GM21619 (cell line): ENCODE measurements around the gene PTPRJ.

Source experiments
- ATAC-seq: cut with Tn5 transposase; IDR thresholded peaks from one replicate; pipeline ENCODE4 v1.9.1; 2021; ENCODE audit not compliant: unreplicated experiment

The PTPRJ gene

DNA sequence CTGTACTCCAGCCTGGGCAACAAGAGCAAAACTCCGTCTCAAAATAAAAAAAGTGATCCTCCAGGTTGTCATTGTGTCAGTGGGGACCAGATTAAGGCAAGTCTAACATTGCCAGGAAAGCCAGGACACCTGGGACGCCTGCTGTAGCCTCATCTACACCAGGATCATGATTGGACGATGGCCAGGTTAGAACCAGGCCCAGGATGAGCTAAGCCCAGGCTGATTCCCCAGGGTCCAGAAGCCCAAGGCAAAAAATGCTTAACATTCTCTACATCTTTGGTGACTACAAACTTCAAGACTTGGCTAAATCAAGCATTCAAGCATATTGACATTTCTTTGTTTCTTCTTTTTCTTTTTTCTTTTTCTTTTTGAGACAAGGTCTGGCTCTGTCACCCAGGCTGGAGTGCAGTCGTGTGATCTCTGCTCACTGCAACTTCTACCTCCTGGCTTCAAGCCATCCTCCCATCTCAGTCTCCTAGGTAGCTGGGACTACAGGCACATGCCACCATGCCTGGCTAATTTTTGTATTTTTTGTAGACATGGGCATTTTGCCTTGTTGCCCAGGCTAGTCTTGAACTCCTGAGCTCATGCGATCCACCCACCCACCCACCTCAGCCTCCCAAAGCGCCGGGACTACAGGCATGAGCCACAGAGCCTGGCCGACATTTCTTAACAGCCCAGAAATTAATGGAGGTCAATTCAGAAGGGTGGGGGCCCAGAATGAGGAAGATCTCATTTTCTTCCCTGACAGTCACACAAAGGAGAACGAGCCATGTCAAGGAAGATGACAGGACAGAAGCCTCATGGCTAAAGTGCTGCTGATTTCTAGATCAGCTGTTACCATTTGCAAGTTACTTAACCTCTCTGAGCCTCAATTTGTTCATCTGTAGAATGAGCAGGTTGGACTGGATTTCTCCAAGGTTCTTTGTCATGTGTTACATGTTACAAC lies 12.5 kb upstream of the PTPRJ start:
- no peak for ATAC-seq

DNA sequence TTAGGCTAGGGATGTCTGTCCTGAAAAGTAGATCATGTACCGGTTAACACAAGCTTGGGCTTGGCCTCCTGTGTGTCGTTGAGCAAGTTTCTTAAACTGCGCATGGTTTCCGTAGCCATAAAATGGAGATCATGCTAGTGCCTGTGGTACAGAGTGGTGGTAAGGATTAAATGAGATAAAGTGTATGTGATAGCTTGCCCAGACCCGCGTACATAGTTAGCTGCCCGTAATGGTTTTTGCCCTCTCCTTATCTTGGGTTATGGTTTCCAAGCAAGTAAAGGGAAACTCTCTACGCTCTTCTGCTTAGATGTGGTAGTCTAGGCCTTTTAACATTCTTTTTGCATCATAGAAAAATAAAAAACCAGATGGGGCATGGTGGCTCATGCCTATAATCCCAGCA lies 11.0 kb upstream of the PTPRJ start:
- no peak for ATAC-seq

DNA sequence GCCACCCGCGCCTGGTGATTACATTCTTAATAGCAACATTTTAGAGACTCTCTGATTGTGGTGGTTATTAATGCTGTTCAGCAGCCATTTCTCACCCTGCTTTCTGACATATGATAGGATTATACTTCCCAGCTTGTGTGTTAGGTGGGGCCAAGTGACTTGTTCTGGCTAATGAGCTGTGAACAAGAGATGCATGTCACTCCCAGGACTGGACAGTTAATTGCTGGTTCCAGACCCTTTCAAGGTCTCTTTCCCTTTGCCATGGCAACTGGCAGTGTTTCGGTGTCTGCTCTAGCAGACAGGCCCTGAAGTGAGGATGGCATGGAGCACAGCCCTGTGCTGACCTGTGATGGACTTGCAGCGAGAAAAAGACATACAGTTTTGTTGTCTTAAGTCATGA lies 8.9 kb upstream of the PTPRJ start:
- no peak for ATAC-seq

DNA sequence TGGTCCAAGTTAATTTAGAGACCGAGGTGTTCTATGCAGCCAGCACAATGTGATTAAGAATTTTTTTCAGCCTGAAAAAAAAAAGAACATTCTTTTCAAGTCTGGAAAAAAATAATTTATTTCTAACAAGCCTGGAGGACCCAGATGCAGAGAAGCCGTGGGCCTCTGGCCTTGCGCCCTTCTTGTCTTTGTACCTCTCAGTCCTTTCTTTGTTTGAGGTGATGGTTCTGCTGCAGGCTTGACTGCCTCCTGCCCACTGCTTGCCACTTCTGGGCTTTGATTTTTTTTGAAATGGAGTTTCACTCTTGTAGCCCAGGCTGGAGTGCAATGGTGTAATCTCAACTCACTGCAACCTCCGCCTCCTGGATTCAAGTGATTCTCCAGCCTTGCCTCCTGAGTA lies 7.2 kb upstream of the PTPRJ start:
- ATAC-seq, result no peak

DNA sequence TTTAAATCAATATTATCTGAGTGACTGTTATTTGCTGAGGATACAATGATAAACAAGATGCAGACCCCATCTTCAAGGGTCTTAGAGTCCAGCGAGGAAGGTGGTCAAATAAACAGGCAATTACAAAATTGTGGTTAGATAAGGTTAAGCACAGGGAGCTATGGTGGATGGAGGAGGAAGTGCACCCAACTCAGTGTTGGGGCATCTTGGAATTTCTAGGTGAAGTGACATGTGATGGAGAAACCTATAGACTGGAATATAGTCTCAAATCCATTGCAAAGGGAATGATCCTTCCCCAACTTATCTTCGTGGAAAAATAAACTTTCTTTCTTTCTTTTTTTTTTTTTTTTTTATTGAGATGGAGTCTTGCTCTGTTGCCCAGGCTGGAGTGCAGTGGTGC lies 3.4 kb upstream of the PTPRJ start:
- no peak for ATAC-seq

DNA sequence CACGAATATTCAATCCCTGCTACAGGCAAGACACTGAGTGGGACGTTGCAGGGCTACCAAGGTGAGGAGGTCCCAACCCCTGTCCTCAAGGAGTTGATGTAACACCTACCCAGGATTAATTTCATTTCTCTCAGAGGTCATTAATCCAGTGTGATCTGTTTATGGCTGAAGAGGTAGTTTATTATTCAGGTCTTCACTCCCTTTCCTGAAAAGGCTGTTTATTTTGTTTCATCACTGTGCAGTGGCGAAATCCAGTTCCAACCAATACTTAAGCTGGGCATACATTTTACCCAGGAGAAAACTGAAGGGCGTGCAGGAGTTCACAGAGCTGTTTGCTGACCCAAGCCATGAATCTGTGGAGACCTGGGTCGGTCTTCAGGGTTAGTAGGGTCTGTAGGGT lies 2.7 kb upstream of the PTPRJ start:
- no peak for ATAC-seq

DNA sequence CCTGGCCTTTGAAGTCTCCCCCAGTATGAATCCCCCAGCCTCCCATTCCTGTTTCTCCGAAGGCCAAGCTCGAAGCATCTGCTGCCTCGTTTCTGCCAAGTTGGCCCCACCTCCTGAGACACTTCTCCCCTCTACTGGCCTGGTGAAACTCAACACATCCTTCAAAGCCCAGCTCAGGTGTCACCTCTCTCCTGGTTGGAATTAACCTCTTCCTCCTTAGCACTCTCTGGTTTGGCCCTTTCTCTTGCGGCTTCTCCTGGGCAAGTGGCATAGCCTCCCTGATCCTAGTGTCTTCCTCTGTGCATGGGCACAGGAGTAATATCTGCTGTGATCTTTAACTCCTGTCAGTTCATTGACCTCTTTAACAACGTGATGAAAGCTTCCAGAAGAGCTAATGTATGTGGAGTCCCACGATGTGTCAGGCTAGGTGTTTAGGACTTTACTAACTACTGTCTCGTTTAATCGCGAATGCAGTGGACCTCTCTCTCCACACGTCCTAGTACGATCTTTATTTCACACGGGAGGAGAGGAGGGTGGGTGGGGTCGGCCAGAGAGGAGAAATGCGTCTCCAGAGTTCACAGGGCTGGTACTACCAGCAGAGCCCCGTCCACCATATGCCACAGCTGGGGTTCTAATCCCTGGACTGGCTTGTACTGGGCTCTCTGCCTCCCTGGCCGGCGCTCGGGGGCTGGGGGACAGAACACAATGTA lies 826 bp upstream of the PTPRJ start:
- no peak for ATAC-seq

DNA sequence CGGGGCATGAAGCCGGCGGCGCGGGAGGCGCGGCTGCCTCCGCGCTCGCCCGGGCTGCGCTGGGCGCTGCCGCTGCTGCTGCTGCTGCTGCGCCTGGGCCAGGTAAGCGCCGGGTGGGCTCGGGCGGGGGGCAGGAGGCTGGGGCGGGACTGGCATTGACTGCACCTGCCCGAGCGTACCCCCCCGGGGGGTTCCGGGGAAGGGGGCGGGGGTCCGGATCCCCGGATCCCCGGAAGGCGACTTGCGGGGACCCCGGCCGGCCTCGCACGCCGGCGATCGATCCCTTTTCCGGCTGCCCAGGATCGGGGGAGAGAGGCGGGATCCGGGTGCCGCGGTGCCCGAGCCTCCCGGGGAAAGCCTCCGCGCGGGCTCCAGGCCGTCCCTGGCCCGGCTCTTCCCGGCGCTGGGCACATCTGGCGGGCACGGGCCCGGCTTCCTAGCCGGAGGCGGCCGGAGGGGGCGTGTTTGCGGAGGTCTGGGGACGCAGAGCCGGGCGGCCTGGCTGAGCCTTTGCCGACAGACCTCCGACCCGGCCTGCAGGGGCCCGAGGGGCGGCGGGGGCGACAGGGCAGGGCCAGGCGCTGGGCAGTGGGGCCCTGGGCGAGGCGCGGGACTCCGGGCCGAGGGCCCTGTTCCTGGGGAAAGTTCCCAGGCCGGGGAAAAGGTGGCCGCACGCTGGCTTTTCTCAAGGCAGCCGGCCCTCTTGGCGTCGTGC lies 705 bp downstream of the PTPRJ start:
- ATAC-seq, result peak; percentile 44

DNA sequence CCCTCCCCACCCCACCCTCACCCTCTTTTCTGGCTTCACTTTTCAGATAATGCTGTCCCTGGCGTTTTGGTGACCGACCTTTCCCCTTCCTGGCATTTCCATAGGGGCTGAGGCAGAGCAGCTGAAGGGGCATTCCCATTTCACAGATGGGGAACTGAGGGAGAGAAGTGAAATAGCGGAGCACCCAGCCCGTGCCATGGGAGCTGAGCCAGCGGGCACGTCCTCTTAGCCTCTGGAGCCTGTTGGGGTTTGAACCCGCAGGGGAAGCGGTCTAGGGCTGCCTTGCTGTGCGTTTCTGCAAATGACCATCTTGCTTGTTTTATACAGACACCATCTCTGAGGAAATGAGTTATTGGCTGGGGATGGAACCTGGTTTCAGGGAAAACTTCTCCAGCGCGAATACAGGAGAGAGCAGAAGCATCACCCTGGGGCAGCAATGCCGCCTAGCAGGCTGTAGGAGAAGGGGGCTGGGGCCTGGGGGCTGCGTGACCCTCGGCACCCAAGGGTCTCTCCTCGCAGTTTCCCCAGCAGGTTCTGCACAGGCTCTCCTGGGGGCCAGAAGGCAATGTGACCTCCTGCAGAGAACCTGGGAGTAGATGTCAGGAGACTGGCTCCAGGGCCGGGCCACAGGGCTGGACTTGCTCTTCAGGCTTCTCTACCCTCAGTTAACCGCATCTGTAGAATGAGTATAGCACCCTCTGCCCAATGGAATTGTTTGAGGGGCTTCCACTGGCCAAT lies 1.5 kb downstream of the PTPRJ start:
- no peak for ATAC-seq

DNA sequence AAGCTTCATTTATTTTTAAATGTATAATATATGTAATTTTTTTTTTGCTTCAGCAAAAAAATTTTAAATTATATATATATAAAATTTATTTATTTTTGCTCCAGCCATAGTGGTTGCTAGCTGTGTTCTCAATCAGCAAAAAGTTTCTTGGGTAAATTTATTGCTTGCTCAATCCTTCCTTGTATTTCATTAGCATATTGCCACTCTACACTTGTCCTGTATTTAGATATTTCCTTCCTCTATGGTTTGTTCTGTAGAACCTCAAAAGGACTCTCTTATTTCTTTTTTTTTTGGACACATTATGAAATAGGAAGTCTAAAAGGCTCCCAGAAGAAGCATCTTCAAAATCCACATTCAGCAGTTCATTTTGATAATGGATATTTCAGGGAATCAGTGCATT lies 2.3 kb downstream of the PTPRJ start:
- no peak for ATAC-seq

DNA sequence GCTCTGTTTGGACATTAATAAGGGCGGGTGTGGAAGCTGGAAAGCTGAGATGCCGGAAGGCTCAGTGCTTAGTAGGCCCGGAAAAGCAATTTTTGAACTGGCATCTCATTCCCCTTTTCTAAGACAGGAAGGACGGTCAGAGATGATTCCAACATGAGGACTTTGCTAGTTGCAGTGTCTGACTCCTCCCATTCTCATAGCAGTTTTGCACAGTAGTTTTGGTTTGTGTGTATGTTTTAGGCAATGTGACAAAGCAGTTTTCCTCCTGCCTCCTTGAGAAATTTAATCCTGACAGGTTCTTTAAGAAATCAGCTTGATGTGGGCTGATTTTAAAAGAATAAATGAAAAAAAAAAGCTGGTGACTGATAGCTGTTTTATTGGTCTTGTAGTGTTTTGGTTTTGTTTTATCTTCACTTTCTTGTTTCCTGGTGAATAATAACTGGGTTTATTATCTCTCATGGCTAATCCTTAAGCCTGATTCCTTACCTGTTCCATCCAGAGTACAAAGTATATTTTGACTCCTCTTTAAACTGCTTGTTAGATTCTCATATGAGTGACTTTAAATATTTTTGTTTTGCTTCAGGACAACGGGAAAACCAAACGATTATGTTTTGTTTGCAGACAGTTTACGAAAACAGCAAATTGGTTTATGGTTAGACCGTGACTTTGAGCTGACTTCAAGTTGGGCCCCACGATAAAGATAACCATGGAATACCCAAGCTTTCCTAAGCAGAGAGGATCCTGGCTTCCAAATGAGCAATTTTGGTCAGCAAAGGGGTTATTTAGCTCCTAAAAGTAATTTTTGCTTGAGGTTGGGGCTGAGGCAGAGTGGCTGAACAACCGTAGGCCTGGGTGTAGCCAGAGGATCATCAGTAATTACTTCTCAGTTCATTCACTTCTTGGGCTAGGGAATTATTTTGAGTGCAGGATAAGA lies 3.4 kb downstream of the PTPRJ start:
- ATAC-seq, result peak; percentile 24

DNA sequence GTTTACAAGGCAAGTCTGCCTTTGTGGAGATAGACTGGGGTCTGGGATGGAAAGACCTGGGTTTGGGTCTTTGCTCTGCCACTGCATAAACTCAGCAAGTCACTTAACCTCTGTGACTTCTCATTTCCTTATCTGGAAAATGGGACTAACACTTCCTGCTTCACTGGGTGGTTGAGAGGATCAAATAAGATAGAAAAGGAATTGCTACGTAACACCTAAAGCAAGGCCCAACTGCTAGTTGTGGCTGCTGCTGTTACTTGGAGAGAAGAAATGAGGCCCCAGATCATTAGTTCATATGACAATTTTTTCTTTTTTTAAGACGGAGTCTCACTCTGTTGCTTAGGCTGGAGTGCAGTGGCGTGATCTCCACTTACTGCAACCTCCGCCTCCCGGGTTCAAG lies 5.9 kb downstream of the PTPRJ start:
- no peak for ATAC-seq

DNA sequence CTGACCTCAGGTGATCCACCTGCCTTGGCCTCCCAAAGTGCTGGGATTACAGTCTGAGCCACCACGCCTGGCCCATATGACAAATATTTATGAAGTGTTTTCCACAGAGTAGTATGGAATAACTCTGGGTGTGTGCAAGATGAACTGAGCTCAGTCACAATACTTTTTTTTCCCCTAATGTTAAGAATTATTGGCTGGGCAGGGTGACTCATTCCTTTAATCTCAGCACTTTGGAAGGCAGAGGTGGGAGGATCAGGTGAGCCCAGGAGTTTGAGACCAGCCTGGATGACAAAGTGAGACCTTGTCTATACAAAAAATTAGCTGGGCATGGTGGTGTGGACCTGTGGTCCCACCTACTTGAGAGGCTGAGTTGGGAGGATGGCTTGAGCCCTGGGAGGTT lies 6.4 kb downstream of the PTPRJ start:
- ATAC-seq, result no peak

DNA sequence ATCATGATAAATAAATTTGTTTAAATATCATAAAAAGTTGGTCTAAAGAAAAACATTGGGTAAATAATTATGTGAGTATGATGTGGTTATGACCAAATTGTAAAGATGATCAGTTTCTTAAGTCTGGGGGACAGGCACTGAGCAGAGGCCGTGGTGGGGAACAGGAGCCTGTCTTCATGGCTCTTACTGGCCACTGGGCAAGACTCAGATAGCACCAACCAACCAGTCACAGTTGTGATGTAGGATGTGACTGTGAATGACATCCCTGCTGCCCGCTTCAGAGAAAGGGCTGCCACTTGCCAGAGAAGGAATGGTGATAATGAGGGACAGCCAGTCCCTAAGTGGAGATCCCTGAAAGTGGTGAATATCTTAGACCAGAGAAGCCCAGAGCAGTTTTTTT lies 7.0 kb downstream of the PTPRJ start:
- ATAC-seq, result no peak

DNA sequence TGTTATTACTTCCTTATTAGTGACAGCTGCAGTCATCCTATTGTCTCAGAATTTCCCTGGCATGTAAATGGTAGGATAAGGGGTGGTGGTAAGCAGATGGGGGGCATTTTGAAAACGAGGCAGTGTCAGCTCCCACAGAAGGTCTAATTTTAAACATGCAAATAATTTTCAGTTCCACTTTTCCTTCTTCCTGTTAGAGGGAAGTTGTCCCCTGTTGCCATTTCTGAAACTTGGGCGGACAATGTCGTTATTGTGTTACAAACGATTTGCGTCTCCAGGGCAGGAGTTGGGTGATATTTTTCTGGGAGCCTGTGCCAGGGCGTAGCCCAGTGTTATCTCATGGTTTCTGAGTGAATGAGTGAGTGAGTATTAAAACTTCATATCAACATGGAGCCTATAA lies 7.4 kb downstream of the PTPRJ start:
- no peak for ATAC-seq

DNA sequence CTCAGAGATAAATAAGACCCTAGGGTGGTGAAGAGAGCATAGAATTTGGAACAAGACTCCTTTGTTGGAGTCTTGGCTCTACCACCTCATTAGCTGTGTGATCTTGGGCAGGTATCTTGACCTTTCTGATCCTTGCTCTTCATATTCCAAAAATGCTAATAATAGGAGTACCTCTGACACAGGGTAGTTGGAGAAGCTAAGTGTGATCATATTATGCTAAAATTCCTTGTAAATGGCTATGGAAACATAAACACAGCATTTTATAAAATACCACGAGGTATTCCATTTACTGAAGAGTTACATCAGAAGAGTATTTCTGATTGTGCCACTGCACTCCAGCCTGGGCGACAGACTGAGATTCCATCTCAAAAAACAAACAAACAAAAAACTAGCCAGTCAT lies 9.4 kb downstream of the PTPRJ start:
- ATAC-seq, result no peak

DNA sequence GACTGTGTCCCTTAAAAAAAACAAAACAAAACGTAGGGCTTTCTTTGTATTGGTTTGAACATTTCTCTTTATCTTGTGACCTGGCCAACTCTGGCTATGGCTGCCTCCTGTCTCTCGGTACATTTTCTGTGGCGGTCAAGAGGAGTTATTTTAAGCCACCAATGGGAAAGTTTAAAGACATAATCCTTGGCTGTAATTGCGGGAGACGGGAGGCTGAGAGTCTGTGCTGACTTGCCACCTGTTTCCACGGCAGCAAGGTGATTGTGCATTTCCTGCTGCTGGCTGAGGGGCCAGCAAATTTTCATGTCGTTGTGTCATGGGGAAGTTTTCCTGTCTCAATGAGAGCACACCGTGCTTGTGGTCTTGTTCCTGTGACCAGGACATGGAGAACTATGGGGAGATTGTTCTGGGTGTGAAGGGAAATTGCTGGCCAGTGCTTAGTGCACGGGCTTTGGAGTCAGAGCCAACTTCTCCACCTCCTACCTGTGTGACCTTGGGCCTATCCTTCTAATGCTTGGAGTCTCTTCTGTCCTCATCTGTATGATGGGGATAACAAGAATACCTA lies 11.0 kb downstream of the PTPRJ start:
- no peak for ATAC-seq

DNA sequence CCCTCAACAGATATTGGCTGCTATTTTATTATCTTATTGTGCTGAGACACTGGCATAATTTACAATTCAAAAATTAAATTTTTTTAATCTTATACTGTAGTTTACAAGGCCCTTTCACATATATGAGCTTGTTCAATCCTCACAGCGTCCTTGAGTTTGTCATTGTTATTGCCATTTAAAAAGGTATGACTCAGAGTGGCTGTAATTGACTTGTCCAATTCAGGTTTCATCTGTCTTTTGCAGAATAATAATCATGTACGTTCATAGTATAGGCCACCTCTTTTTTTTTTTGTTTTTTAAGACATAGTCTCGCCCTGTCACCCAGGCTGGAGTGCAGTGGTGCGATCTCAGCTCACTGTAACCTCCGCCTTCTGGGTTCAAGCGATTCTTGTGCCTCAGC lies 11.5 kb downstream of the PTPRJ start:
- no peak for ATAC-seq

DNA sequence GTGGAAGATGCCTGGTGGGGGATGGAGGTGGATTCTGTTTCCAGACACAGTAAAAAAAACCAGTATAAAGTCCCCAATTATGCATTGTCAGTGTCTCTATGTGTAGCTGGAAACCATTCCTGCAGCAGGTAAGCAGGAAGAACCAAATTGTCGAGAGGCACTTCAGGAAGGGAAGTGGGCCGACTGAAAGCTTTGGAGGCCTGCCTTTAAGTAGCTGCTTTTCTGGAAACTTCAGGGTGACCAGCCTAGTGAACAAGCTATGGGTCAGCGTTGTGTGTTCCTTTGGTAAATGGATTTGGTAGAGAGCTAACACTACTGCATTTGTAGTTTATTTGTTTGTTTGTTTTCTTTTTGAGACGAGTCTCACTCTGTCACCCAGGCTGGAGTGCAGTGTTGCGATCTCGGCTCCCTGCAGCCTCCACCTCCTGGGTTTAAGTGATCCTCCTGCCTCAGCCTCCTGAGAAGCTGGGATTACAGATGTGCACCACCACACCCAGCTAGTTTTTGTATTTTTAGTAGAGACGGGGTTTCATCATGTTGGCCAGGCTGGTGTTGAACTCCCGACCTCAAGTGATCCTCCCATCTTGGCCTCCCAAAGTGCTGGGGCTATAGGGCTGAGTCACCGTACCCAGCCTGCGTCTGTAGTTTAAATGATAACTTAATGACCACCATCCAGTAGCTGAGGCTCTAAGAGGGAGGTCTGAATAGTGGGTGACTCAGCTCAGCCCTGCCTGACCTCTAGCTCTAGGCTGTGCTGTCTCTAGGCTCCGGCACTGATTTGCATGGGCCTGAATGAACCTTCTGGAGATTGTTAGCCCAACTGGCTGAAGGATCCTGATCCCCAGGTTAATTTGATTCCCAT lies 12.8 kb downstream of the PTPRJ start:
- no peak for ATAC-seq
